ENCODE results near the gene SPTLC1. TPM values are rescaled to one million over a fixed set of nuclear protein-coding genes. Genes with fewer than 3 reads are reported as not detected.

The SPTLC1 gene
- total and polyA plus RNA-seq, 9 donors: 38.3 to 56.4 (median 42.5) TPM

- Histone ChIP-seq H3K36me3 (ENCODE audit: control insufficient read depth, insufficient read depth, low read length) (no peaks in the 10 kb centered on the region), H3K4me3 (ENCODE audit: low read length) (no peak overlapping the region), H3K27me3 (ENCODE audit: control insufficient read depth, insufficient read depth, low read length) (peaks cover 5% of the 10 kb centered on the region), H3K9me3 (replicated peaks; ENCODE audit: control insufficient read depth, low read depth, low read length) (no peaks in the 10 kb centered on the region), H3K27ac (ENCODE audit: low read length) (no peak overlapping the region), H3K4me1 (ENCODE audit: control insufficient read depth, insufficient read depth, low read length) (peaks cover 8% of the 10 kb centered on the region)
- no peak for DNase-seq
- no CpG with 5 or more reads among the region's 4 CpGs for WGBS (ENCODE audit: insufficient coverage)
Observed at GRCh38 chr9:91994422-91994821, 120.8 kb downstream of the SPTLC1 start.

GRCh38 chr9:91992461-91993041 lies 122.7 kb downstream of the SPTLC1 start:
- Histone ChIP-seq H3K9me3 (replicated peaks; ENCODE audit: control insufficient read depth, low read depth, low read length) (no peaks in the 10 kb centered on the region), H3K36me3 (ENCODE audit: control insufficient read depth, insufficient read depth, low read length) (no peaks in the 10 kb centered on the region), H3K27ac (ENCODE audit: low read length) (peak overlapping the region; percentile 76), H3K4me1 (ENCODE audit: control insufficient read depth, insufficient read depth, low read length) (peaks cover 8% of the 10 kb centered on the region), H3K4me3 (ENCODE audit: low read length) (no peak overlapping the region), H3K27me3 (ENCODE audit: control insufficient read depth, insufficient read depth, low read length) (peaks cover 5% of the 10 kb centered on the region)
- DNase-seq: peak; percentile 76
- 41% methylated on average over 5 of the region's 12 CpGs for WGBS (ENCODE audit: insufficient coverage)

- Histone ChIP-seq H3K27me3 (ENCODE audit: control insufficient read depth, insufficient read depth, low read length) (peaks cover 5% of the 10 kb centered on the region), H3K27ac (ENCODE audit: low read length) (peak overlapping the region; percentile 76), H3K4me3 (ENCODE audit: low read length) (peak overlapping the region; percentile 22), H3K36me3 (ENCODE audit: control insufficient read depth, insufficient read depth, low read length) (no peaks in the 10 kb centered on the region), H3K4me1 (ENCODE audit: control insufficient read depth, insufficient read depth, low read length) (peaks cover 8% of the 10 kb centered on the region), H3K9me3 (replicated peaks; ENCODE audit: control insufficient read depth, low read depth, low read length) (no peaks in the 10 kb centered on the region)
- WGBS (ENCODE audit: insufficient coverage): 13% methylated on average over 12 of the region's 20 CpGs
- peak; percentile 74 for DNase-seq
Observed at GRCh38 chr9:91991721-91992341, 123.4 kb downstream of the SPTLC1 start.

GRCh38 chr9:91986248-91986647 lies 129.0 kb downstream of the SPTLC1 start:
- Histone ChIP-seq H3K9me3 (replicated peaks; ENCODE audit: control insufficient read depth, low read depth, low read length) (peaks cover 4% of the 10 kb centered on the region), H3K36me3 (ENCODE audit: control insufficient read depth, insufficient read depth, low read length) (no peaks in the 10 kb centered on the region), H3K4me1 (ENCODE audit: control insufficient read depth, insufficient read depth, low read length) (no peaks in the 10 kb centered on the region), H3K27ac (ENCODE audit: low read length) (no peak overlapping the region), H3K27me3 (ENCODE audit: control insufficient read depth, insufficient read depth, low read length) (no peaks in the 10 kb centered on the region), H3K4me3 (ENCODE audit: low read length) (no peak overlapping the region)
- DNase-seq: no peak
- 100% methylated on average over 1 of the region's 2 CpGs for WGBS (ENCODE audit: insufficient coverage)

- DNase-seq: no peak
- no peaks in the 10 kb centered on the region for H3K27me3 ChIP-seq (ENCODE audit: control insufficient read depth, insufficient read depth, low read length)
- H3K4me3 ChIP-seq (ENCODE audit: low read length): no peak overlapping the region
- H3K9me3 ChIP-seq (replicated peaks; ENCODE audit: control insufficient read depth, low read depth, low read length): peaks cover 5% of the 10 kb centered on the region
- no peak overlapping the region for H3K27ac ChIP-seq (ENCODE audit: low read length)
- H3K4me1 ChIP-seq (ENCODE audit: control insufficient read depth, insufficient read depth, low read length): no peaks in the 10 kb centered on the region
- WGBS (ENCODE audit: insufficient coverage): 67% methylated on average over 1 of the region's 2 CpGs
- H3K36me3 ChIP-seq (ENCODE audit: control insufficient read depth, insufficient read depth, low read length): no peaks in the 10 kb centered on the region
Observed at GRCh38 chr9:91985692-91986091, 129.5 kb downstream of the SPTLC1 start.

Other genes starting within 250 kb of the SPTLC1 start
- 5.2 TPM for gene ROR2, start 165.2 kb downstream of the SPTLC1 start, total RNA-seq
- gene ROR2, start 165.2 kb downstream of the SPTLC1 start, polyA plus RNA-seq (ENCODE audit: insufficient read depth in 1 of 8, insufficient read length in 8 of 8, low replicate concordance in 1 of 8): 1 to 10 TPM; 2.1 to 9.4 (median 4.2) TPM
- gene IARS1, start 178.3 kb upstream of the SPTLC1 start, total RNA-seq: 96.3 TPM
- gene IARS1, start 178.3 kb upstream of the SPTLC1 start, polyA plus RNA-seq (ENCODE audit: insufficient read depth in 1 of 8, insufficient read length in 8 of 8, low replicate concordance in 1 of 8): 10 to 100 TPM; 48.4 to 75.2 (median 62.1) TPM
- 21.6 TPM for gene NOL8, start 209.9 kb upstream of the SPTLC1 start, total RNA-seq
- 10 to 100 TPM; 23.1 to 31.9 (median 26.1) TPM for gene NOL8, start 209.9 kb upstream of the SPTLC1 start, polyA plus RNA-seq (ENCODE audit: insufficient read depth in 1 of 8, insufficient read length in 8 of 8, low replicate concordance in 1 of 8)
- 6.4 TPM for gene CENPP, start 210.5 kb upstream of the SPTLC1 start, total RNA-seq
- gene CENPP, start 210.5 kb upstream of the SPTLC1 start, polyA plus RNA-seq (ENCODE audit: insufficient read depth in 1 of 8, insufficient read length in 8 of 8, low replicate concordance in 1 of 8): 1 to 10 TPM; 3.6 to 6.4 (median 5.1) TPM

Data from muscle of leg (tissue), 11 donors.